Stimulated activated naive CD8-positive, alpha-beta T cell treated with anti-CD3 and anti-CD28 coated beads, Interleukin-15, Interleukin-2, amounts not matched to agents 100 U/mL and 50 U/mL, for 24 hours (primary cell): ENCODE measurements around the gene CASP6.

Experiments
- ATAC-seq: fragments of 150-1000 bp; cut with Tn5 transposase; one replicate; pipeline ENCODE4 v1.10.0; 2021
- DNase-seq: peaks from one replicate; pipeline ENCODE4 v3.0.0; 2021

Gene CASP6

GRCh38 chr4:109671350-109671749 is 31.9 kb downstream of the CASP6 start:
- peak; percentile 89 for ATAC-seq
- DNase-seq = peak; percentile 52

GRCh38 chr4:109665783-109666485 is 37.3 kb downstream of the CASP6 start:
- ATAC-seq (no peak), DNase-seq (no peak)

GRCh38 chr4:109662771-109663170 is 40.5 kb downstream of the CASP6 start:
- DNase-seq (no peak), ATAC-seq (no peak)

GRCh38 chr4:109662116-109662515 is 41.1 kb downstream of the CASP6 start:
- ATAC-seq = no peak

GRCh38 chr4:109658871-109659410 is 44.3 kb downstream of the CASP6 start:
- ATAC-seq (no peak), DNase-seq (no peak)

More at GRCh38 chr4:109662116-109662515, 41.1 kb downstream of the CASP6 start:
- no peak for DNase-seq

- DNase-seq = no peak
- no peak for ATAC-seq
Observed at GRCh38 chr4:109657854-109658418, 45.3 kb downstream of the CASP6 start.

- ATAC-seq (no peak), DNase-seq (no peak)
Observed at GRCh38 chr4:109655396-109655795, 47.8 kb downstream of the CASP6 start.

- ATAC-seq (peak; percentile 54), DNase-seq (no peak)
Observed at GRCh38 chr4:109649872-109650271, 53.4 kb downstream of the CASP6 start.

- ATAC-seq (no peak), DNase-seq (no peak)
Observed at GRCh38 chr4:109648997-109649575, 54.2 kb downstream of the CASP6 start.

- DNase-seq = no peak
- ATAC-seq = peak; percentile 40
Observed at GRCh38 chr4:109648266-109648996, 54.8 kb downstream of the CASP6 start.

- DNase-seq = no peak
- ATAC-seq = peak; percentile 63
Observed at GRCh38 chr4:109645874-109646710, 57.2 kb downstream of the CASP6 start.

GRCh38 chr4:109640644-109641043 is 62.6 kb downstream of the CASP6 start:
- no peak for DNase-seq
- ATAC-seq = no peak
